Astrocyte (in vitro differentiated cells and primary cell): ENCODE measurements around the gene PPM1E.

ENCODE experiments used
- CTCF ChIP-seq: IDR thresholded peaks from 2 replicates; pipeline ENCODE4 v1.5.1; 2011; ENCODE audit warnings: low read depth, mild to moderate bottlenecking, inconsistent platforms, low read length, moderate library complexity; ENCODE audit not compliant: insufficient read depth
- EZH2 ChIP-seq: IDR thresholded peaks from 2 replicates; pipeline ENCODE4 v1.6.1; 2012; ENCODE audit warnings: mild to moderate bottlenecking, low read length, inconsistent platforms; ENCODE audit not compliant: insufficient read depth

DNA sequence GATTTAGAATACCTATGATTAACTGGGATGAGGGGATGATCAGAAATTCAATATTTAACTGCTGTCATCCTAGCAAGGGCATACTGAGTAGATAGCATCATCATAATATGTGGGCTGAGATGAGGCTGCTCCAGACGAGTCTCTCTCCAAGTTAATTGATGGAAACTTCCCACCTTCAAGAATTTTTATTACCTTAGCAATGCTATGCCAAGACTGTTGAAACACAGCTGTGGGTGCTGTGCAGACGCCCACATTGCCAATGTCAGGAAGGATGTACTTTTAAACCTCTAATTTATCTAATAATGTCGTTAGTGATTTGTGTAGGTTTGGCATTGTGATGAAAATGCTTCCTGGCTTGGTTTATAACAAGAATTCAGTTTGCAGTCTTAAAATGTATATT is 180.6 kb downstream of the PPM1E start:
- no peak for TF ChIP-seq EZH2
- TF ChIP-seq CTCF, result no peak
